HEK293 (cell line): ENCODE measurements around the gene EID2.
A peak's percentile ranks its signal among the peaks of the same experiment; 100 is the strongest.

Experiments used
- EGR2 ChIP-seq: fragments of 450-650 bp; formaldehyde crosslinking; IDR thresholded peaks from 2 replicates; pipeline ENCODE4 v1.5.1; 2016; ENCODE audit warnings: low read depth, missing biosample characterization, missing genetic modification characterization
- GLIS1 ChIP-seq: fragments of 450-650 bp; formaldehyde crosslinking; IDR thresholded peaks from 2 replicates; pipeline ENCODE4 v1.5.1; 2016; ENCODE audit warnings: missing biosample characterization, missing genetic modification characterization
- KLF17 ChIP-seq: fragments of 450-650 bp; formaldehyde crosslinking; IDR thresholded peaks from 2 replicates; pipeline ENCODE4 v1.5.1; 2016; ENCODE audit warnings: missing biosample characterization, missing genetic modification characterization
- KLF9 ChIP-seq: fragments of 450-650 bp; formaldehyde crosslinking; IDR thresholded peaks from 2 replicates; pipeline ENCODE4 v1.5.1; 2016; ENCODE audit warnings: missing biosample characterization, missing genetic modification characterization, low read depth
- OVOL3 ChIP-seq: fragments of 450-650 bp; formaldehyde crosslinking; IDR thresholded peaks from 2 replicates; pipeline ENCODE4 v1.5.1; 2016; ENCODE audit warnings: missing biosample characterization, missing genetic modification characterization
- SCRT1 ChIP-seq: fragments of 450-650 bp; formaldehyde crosslinking; IDR thresholded peaks from 2 replicates; pipeline ENCODE4 v1.5.1; 2016; ENCODE audit warnings: missing biosample characterization, missing genetic modification characterization, borderline replicate concordance
- SCRT2 ChIP-seq: fragments of 450-650 bp; formaldehyde crosslinking; IDR thresholded peaks from 2 replicates; pipeline ENCODE4 v1.5.1; 2016; ENCODE audit warnings: missing biosample characterization, missing genetic modification characterization
- TRIM28 ChIP-seq: IDR thresholded peaks from 2 replicates; pipeline ENCODE4 v1.6.1; 2011; ENCODE audit warnings: low read length, control low read depth, borderline replicate concordance
- YY1 ChIP-seq: fragments of 450-650 bp; formaldehyde crosslinking; IDR thresholded peaks from 2 replicates; pipeline ENCODE4 v1.5.1; 2018; ENCODE audit warnings: missing biosample characterization, missing genetic modification characterization
- YY2 ChIP-seq: fragments of 450-650 bp; formaldehyde crosslinking; IDR thresholded peaks from 2 replicates; pipeline ENCODE4 v1.5.1; 2016; ENCODE audit warnings: missing biosample characterization, missing genetic modification characterization
- ZBTB26 ChIP-seq: fragments of 450-650 bp; formaldehyde crosslinking; optimal IDR thresholded peaks from 2 replicates; pipeline ENCODE3; 2016; ENCODE audit warnings: missing biosample characterization, mild to moderate bottlenecking, missing genetic modification characterization
- ZBTB48 ChIP-seq: fragments of 450-650 bp; formaldehyde crosslinking; IDR thresholded peaks from 2 replicates; pipeline ENCODE4 v1.5.1; 2016; ENCODE audit warnings: missing biosample characterization, missing genetic modification characterization
- ZBTB8A ChIP-seq: fragments of 450-650 bp; formaldehyde crosslinking; IDR thresholded peaks from 2 replicates; pipeline ENCODE4 v1.5.1; 2016; ENCODE audit warnings: missing biosample characterization, missing genetic modification characterization
- ZFHX2 ChIP-seq: fragments of 450-650 bp; formaldehyde crosslinking; conservative IDR thresholded peaks from 2 replicates; pipeline ENCODE4 v1.5.1; 2016; ENCODE audit warnings: missing biosample characterization, missing genetic modification characterization
- ZFP69B ChIP-seq: fragments of 450-650 bp; formaldehyde crosslinking; IDR thresholded peaks from 2 replicates; pipeline ENCODE4 v1.5.1; 2016; ENCODE audit warnings: missing biosample characterization, missing genetic modification characterization
- ZNF10 ChIP-seq: fragments of 450-650 bp; formaldehyde crosslinking; IDR thresholded peaks from 2 replicates; pipeline ENCODE4 v1.5.1; 2017; ENCODE audit warnings: missing biosample characterization, missing genetic modification characterization
- ZNF121 ChIP-seq: fragments of 450-650 bp; formaldehyde crosslinking; IDR thresholded peaks from 2 replicates; pipeline ENCODE4 v1.5.1; 2016; ENCODE audit warnings: missing biosample characterization, missing genetic modification characterization
- ZNF140 ChIP-seq: fragments of 450-650 bp; formaldehyde crosslinking; IDR thresholded peaks from 2 replicates; pipeline ENCODE4 v1.5.1; 2016; ENCODE audit warnings: missing biosample characterization, missing genetic modification characterization
- ZNF169 ChIP-seq: fragments of 450-650 bp; formaldehyde crosslinking; IDR thresholded peaks from 2 replicates; pipeline ENCODE4 v1.5.1; 2016; ENCODE audit warnings: missing biosample characterization, missing genetic modification characterization
- ZNF184 ChIP-seq: fragments of 450-650 bp; IDR thresholded peaks from 2 replicates; pipeline ENCODE4 v1.5.1; 2018; ENCODE audit warnings: missing biosample characterization, mild to moderate bottlenecking, missing genetic modification characterization
- ZNF211 ChIP-seq: fragments of 450-650 bp; formaldehyde crosslinking; IDR thresholded peaks from 2 replicates; pipeline ENCODE4 v1.5.1; 2016; ENCODE audit warnings: low read depth, missing biosample characterization, missing genetic modification characterization
- ZNF23 ChIP-seq: fragments of 450-650 bp; formaldehyde crosslinking; IDR thresholded peaks from 2 replicates; pipeline ENCODE4 v1.5.1; 2016; ENCODE audit warnings: missing biosample characterization, missing genetic modification characterization, borderline replicate concordance
- ZNF24 ChIP-seq: fragments of 450-650 bp; formaldehyde crosslinking; IDR thresholded peaks from 2 replicates; pipeline ENCODE4 v1.5.1; 2016; ENCODE audit warnings: missing biosample characterization, missing genetic modification characterization
- ZNF292 ChIP-seq: fragments of 450-650 bp; formaldehyde crosslinking; IDR thresholded peaks from 2 replicates; pipeline ENCODE4 v1.5.1; 2016; ENCODE audit warnings: low read depth, missing biosample characterization, missing genetic modification characterization, borderline replicate concordance
- ZNF311 ChIP-seq: fragments of 450-650 bp; formaldehyde crosslinking; IDR thresholded peaks from 2 replicates; pipeline ENCODE4 v1.5.1; 2017; ENCODE audit warnings: missing biosample characterization, missing genetic modification characterization, borderline replicate concordance
- ZNF324 ChIP-seq: fragments of 450-650 bp; formaldehyde crosslinking; IDR thresholded peaks from 2 replicates; pipeline ENCODE4 v1.5.1; 2016; ENCODE audit warnings: missing biosample characterization, missing genetic modification characterization
- ZNF341 ChIP-seq: fragments of 450-650 bp; formaldehyde crosslinking; IDR thresholded peaks from 2 replicates; pipeline ENCODE4; 2016; ENCODE audit warnings: low read depth, missing biosample characterization, missing genetic modification characterization
- ZNF416 ChIP-seq: fragments of 450-650 bp; formaldehyde crosslinking; IDR thresholded peaks from 2 replicates; pipeline ENCODE4 v1.5.1; 2016; ENCODE audit warnings: missing biosample characterization, missing genetic modification characterization
- ZNF510 ChIP-seq: fragments of 450-650 bp; formaldehyde crosslinking; IDR thresholded peaks from 2 replicates; pipeline ENCODE4 v1.5.1; 2018; ENCODE audit warnings: mild to moderate bottlenecking, missing genetic modification characterization, missing biosample characterization; ENCODE audit not compliant: insufficient replicate concordance
- ZNF521 ChIP-seq: fragments of 450-650 bp; formaldehyde crosslinking; IDR thresholded peaks from 2 replicates; pipeline ENCODE4 v1.5.1; 2017; ENCODE audit warnings: missing biosample characterization, mild to moderate bottlenecking, missing genetic modification characterization
- ZNF548 ChIP-seq: fragments of 450-650 bp; formaldehyde crosslinking; IDR thresholded peaks from 2 replicates; pipeline ENCODE4 v1.5.1; 2016; ENCODE audit warnings: missing biosample characterization, missing genetic modification characterization
- ZNF629 ChIP-seq: fragments of 450-650 bp; formaldehyde crosslinking; IDR thresholded peaks from 2 replicates; pipeline ENCODE4 v1.5.1; 2017; ENCODE audit warnings: missing biosample characterization, missing genetic modification characterization
- ZNF645 ChIP-seq: fragments of 450-650 bp; formaldehyde crosslinking; IDR thresholded peaks from 2 replicates; pipeline ENCODE4; 2016; ENCODE audit warnings: missing biosample characterization, missing genetic modification characterization
- ZNF660 ChIP-seq: fragments of 450-650 bp; IDR thresholded peaks from 2 replicates; pipeline ENCODE4 v1.5.1; 2018; ENCODE audit warnings: missing biosample characterization, mild to moderate bottlenecking, missing genetic modification characterization
- ZNF670 ChIP-seq: fragments of 450-650 bp; formaldehyde crosslinking; IDR thresholded peaks from 2 replicates; pipeline ENCODE4 v1.5.1; 2016; ENCODE audit warnings: missing biosample characterization, missing genetic modification characterization, low read depth
- ZNF768 ChIP-seq: fragments of 450-650 bp; formaldehyde crosslinking; IDR thresholded peaks from 2 replicates; pipeline ENCODE4 v1.5.1; 2018; ENCODE audit warnings: missing biosample characterization, mild to moderate bottlenecking, missing genetic modification characterization
- ZNF837 ChIP-seq: fragments of 450-650 bp; formaldehyde crosslinking; IDR thresholded peaks from 2 replicates; pipeline ENCODE4 v1.5.1; 2016; ENCODE audit warnings: missing biosample characterization, missing genetic modification characterization
- TF ChIP-seq, protein P1 (sequence below): fragments of 450-650 bp; formaldehyde crosslinking; IDR thresholded peaks from 2 replicates; pipeline ENCODE4 v1.5.1; 2016; ENCODE audit warnings: missing biosample characterization, missing genetic modification characterization
- TF ChIP-seq, protein P2 (sequence below): fragments of 450-650 bp; formaldehyde crosslinking; IDR thresholded peaks from 2 replicates; pipeline ENCODE4 v1.5.1; 2017; ENCODE audit warnings: missing biosample characterization, mild to moderate bottlenecking, missing genetic modification characterization, moderate library complexity

Gene EID2

GRCh38 chr19:39506598-39506943 lies 33.4 kb downstream of the EID2 start (continued):
- TF ChIP-seq ZNF184 (tag by site-specific recombination) = no peak
- no peak for TF ChIP-seq ZNF837 (tag by site-specific recombination)
- TF ChIP-seq YY1 = no peak
- no peak for TF ChIP-seq KLF9 (tag by site-specific recombination)
- TF ChIP-seq ZNF645 (tag by site-specific recombination) = no peak
- 0 out of 2 replicates have a peak, but pooled peaks have one; percentile 37 for TF ChIP-seq ZNF416 (tag by site-specific recombination)
- no peak for TF ChIP-seq ZFHX2
- TF ChIP-seq ZNF292 (tag by site-specific recombination) = no peak
- peak; percentile 63; the same call in 1 of the 2 replicates for TF ChIP-seq ZNF324 (tag by site-specific recombination)
- TF ChIP-seq ZNF311 (tag by site-specific recombination) = no peak
- no peak for TF ChIP-seq ZNF768
- no peak for TF ChIP-seq ZNF24 (tag by site-specific recombination)
- TF ChIP-seq YY2 (tag by site-specific recombination) = 0 out of 2 replicates have a peak, but pooled peaks have one; percentile 28
- no peak for TF ChIP-seq ZBTB8A (tag by site-specific recombination)
- TF ChIP-seq SCRT2 (tag by site-specific recombination) = no peak
- no peak for TF ChIP-seq ZNF660 (tag by site-specific recombination)
- TF ChIP-seq ZFP69B (tag by site-specific recombination) = no peak
- TF ChIP-seq ZNF521 (tag by site-specific recombination) = no peak
- TF ChIP-seq OVOL3 (tag by site-specific recombination) = no peak
- TF ChIP-seq ZNF548 (tag by site-specific recombination) = no peak
- 0 out of 2 replicates have a peak, but pooled peaks have one; percentile 17 for TF ChIP-seq ZNF169 (tag by site-specific recombination)
- no peak; the same call in 1 of the 2 replicates for TF ChIP-seq KLF17 (tag by site-specific recombination)
- no peak for TF ChIP-seq ZNF121 (tag by site-specific recombination)
- no peak for TF ChIP-seq ZNF341 (tag by site-specific recombination)
- TF ChIP-seq ZNF10 = no peak
- TF ChIP-seq, protein P1, sequence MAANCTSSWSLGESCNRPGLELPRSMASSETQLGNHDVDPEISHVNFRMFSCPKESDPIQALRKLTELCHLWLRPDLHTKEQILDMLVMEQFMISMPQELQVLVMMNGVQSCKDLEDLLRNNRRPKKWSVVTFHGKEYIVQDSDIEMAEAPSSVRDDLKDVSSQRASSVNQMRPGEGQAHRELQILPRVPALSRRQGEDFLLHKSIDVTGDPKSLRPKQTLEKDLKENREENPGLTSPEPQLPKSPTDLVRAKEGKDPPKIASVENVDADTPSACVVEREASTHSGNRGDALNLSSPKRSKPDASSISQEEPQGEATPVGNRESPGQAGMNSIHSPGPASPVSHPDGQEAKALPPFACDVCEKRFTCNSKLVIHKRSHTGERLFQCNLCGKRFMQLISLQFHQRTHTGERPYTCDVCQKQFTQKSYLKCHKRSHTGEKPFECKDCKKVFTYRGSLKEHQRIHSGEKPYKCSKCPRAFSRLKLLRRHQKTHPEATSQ (tag by site-specific recombination) = no peak
- no peak for TF ChIP-seq ZNF140 (tag by site-specific recombination)
- no peak for TF ChIP-seq SCRT1 (tag by site-specific recombination)
- TF ChIP-seq ZNF629 (tag by site-specific recombination) = no peak
- TF ChIP-seq ZNF510 (tag by site-specific recombination) = no peak
- TF ChIP-seq ZNF23 (tag by site-specific recombination) = no peak
- TF ChIP-seq ZBTB26 (tag by site-specific recombination) = no peak
- TF ChIP-seq EGR2 (tag by site-specific recombination) = no peak
- TF ChIP-seq, protein P2, sequence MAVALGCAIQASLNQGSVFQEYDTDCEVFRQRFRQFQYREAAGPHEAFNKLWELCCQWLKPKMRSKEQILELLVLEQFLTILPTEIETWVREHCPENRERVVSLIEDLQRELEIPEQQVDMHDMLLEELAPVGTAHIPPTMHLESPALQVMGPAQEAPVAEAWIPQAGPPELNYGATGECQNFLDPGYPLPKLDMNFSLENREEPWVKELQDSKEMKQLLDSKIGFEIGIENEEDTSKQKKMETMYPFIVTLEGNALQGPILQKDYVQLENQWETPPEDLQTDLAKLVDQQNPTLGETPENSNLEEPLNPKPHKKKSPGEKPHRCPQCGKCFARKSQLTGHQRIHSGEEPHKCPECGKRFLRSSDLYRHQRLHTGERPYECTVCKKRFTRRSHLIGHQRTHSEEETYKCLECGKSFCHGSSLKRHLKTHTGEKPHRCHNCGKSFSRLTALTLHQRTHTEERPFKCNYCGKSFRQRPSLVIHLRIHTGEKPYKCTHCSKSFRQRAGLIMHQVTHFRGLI = no peak
- no peak for TF ChIP-seq ZBTB48 (tag by site-specific recombination)
- TF ChIP-seq TRIM28 = no peak
- TF ChIP-seq ZNF211 (tag by site-specific recombination) = no peak
- no peak for TF ChIP-seq GLIS1 (tag by site-specific recombination)
- no peak for TF ChIP-seq ZNF670 (tag by site-specific recombination)
